IgD-negative memory B cell (primary cell): ENCODE data around the gene PDE8A. TPM values are rescaled to one million over a fixed set of nuclear protein-coding genes. Genes with fewer than 3 reads are reported as not detected.

Experiments used
- H3K27ac Mint-ChIP-seq, 3 donors: one replicate each; pipeline ENCODE4 v1.8.0; 2020 to 2022; ENCODE audit warnings: mild to moderate bottlenecking in 3 of 3, mixed read lengths in 3 of 3, moderate library complexity in 1 of 3
- H3K27me3 Mint-ChIP-seq: one replicate; pipeline ENCODE4 v1.8.0; 2021; ENCODE audit warnings: mixed read lengths
- H3K36me3 Mint-ChIP-seq: one replicate; pipeline ENCODE4 v1.8.0; 2020; ENCODE audit warnings: mild to moderate bottlenecking, mixed read lengths
- H3K4me1 Mint-ChIP-seq, 3 donors: one replicate each; pipeline ENCODE4 v1.8.0; 2020 to 2022; ENCODE audit warnings: mixed read lengths in 3 of 3, mild to moderate bottlenecking in 1 of 3
- H3K4me3 Mint-ChIP-seq, 4 donors: one replicate each; pipeline ENCODE4 v1.8.0; 2020 to 2022; ENCODE audit warnings: mild to moderate bottlenecking in 4 of 4, mixed read lengths in 4 of 4, moderate library complexity in 3 of 4
- H3K9me3 Mint-ChIP-seq, 3 donors: one replicate each; pipeline ENCODE4 v1.8.0; 2020 to 2021; ENCODE audit warnings: mixed read lengths in 3 of 3, mild to moderate bottlenecking in 1 of 3
- polyA plus RNA-seq: library from polyadenylated mRNA; unstranded; fragments of 300-500 nt; fragmentation: Illumina TruSeq; gene quantifications from one replicate; pipeline ENCODE4 v1.2.3, GENCODE V29; 2021

PDE8A gene
- polyA plus RNA-seq, 1 donor from 2014 or later, result 3.3 TPM

DNA sequence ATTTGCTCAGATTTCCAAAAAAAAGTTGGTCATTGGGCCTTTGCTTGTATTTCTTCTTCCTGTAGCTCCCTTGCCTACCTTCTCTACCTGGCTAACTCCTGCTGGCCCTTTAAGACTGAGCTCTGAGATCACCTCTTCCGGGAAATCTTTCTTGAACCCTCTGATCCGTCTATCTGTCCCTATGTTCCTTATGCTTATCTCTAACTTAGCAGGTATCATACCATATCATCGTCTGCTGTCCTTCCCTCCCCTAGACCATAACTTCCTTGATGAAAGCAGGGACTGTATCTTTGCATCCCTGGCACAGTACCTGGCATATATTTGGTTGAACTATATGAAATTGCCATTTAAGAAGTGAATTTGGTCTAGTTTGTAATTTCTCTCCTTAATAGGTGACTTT, 42.3 kb downstream of the PDE8A start:
- H3K9me3 Mint-ChIP-seq, result no peaks in the 10 kb centered on the region
- H3K4me1 Mint-ChIP-seq, result peaks cover 10 to 28% (median 13%) of the 10 kb centered on the region in 3 donors
- peaks cover 2% of the 10 kb centered on the region for H3K27me3 Mint-ChIP-seq
- no peak overlapping the region for H3K27ac Mint-ChIP-seq
- H3K36me3 Mint-ChIP-seq, result peaks cover 4% of the 10 kb centered on the region
- H3K4me3 Mint-ChIP-seq, result no peak overlapping the region

DNA sequence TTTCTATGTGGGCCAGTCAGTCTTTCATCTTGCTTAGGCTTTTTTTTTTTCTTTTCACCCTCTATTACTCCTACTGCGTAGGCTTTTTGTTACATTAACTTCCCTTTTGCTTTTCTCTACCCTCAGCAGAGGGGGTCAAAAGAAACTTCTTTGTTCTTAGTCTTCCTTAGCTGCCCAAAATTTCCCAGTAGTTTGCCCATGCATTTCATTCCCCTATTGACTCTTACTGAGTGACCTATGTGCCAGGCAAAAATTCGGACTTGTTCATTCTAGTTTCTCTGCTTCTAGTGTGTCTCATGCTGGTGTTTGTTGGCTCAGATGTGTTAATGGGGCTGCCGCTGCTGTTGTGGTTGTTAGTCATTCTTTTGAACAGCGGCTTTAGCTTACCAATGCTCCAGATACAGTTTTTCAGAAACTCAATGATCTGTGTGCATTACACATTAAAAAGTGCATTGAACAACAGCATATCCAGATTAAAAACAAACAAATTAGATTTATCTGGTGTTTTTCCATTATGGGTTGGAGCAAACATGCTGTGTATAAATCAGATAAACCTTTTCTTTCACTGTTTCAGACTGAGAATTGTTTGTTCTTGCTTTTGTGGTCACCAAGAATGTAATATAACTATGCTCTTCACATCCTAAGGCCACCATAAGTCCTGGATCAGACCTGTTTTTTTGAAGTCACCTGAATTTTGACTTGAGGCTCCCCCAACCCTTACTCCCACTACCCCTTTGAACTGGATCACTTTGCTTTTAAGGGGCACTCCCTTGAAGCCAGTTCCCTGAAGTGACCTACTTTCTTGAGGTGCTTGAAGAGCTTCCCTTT, 43.1 kb downstream of the PDE8A start:
- Mint-ChIP-seq H3K9me3 (no peaks in the 10 kb centered on the region), H3K27me3 (peaks cover 2% of the 10 kb centered on the region), H3K4me3 (no peak overlapping the region), H3K36me3 (peaks cover 4% of the 10 kb centered on the region), H3K27ac (no peak overlapping the region), H3K4me1 (peaks cover 11 to 28% (median 14%) of the 10 kb centered on the region in 3 donors)

DNA sequence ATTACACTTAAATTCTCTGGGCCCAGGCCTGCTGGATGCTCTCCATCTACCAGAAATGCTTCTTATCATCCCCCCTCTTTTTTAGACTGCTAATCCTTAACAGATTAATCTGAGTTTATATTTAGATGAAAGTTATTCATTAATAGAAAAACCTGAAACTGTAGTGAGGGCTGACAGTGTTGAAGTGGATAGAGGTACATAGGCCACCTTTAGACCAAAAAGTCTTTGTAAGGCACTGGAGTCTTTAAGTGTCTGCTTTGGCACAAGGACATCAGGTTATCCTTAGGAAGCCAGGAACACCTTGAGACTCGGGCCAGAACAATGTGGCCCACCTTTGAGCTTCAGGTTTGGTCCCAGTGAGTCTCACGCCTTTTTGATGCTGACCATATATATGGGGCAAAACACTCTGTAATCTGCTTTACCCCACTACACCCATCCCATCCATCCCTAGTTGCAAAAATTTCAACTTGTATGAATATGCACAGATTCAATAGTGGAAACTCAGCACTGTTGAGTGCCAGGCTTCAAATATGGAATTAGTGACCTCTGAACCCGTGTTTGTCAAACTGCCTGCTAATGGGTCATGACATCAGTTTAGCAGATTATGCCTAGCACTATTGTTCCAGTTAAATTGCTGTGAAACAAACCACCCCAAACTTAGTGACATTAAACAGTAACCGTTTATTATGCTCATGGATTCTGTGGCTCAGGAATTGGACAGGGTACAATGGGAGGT, 44.0 kb downstream of the PDE8A start:
- Mint-ChIP-seq H3K4me1 (peaks cover 20 to 33% (median 20%) of the 10 kb centered on the region in 3 donors), H3K27me3 (peaks cover 2% of the 10 kb centered on the region), H3K4me3 (no peak overlapping the region), H3K9me3 (no peaks in the 10 kb centered on the region), H3K36me3 (peaks cover 4% of the 10 kb centered on the region), H3K27ac (no peak overlapping the region)

DNA sequence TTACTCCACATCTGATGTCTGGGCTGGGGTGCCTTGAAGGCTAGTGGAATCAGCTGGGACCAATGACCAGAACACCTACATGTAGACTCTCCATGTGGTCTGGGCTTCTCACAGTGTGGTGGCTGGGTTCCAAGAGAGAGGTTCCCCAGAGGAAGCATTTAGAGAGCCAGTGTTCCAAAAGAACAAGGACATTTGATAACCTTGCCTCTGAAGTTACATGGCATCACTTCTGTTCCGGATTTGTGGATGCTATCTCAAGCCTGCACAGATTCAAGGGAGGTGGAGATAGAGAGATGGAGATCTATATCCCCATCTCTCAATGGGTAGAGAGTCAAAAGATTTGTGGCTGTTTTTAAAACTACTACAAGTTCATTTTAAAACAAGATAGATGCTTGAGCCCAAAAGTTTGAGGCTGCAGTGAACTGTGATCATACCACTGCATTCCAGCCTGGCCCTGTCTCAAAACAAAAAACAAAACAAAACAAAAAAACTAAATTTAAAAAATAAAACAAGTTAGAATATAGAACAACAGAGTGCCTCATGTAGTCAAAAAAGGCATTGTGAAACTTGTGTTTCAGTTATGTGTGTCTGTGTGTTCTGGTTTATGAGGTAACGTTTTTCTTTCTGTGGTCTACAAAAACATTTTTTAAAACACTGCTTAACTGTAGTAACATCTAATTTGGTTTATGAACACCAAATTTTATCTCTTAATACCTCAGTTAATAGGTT, 44.8 kb downstream of the PDE8A start:
- Mint-ChIP-seq H3K27ac (no peak overlapping the region), H3K4me1 (peaks cover 20 to 35% (median 21%) of the 10 kb centered on the region in 3 donors), H3K36me3 (peaks cover 4% of the 10 kb centered on the region), H3K27me3 (peaks cover 2% of the 10 kb centered on the region), H3K9me3 (no peaks in the 10 kb centered on the region), H3K4me3 (no peak overlapping the region)

DNA sequence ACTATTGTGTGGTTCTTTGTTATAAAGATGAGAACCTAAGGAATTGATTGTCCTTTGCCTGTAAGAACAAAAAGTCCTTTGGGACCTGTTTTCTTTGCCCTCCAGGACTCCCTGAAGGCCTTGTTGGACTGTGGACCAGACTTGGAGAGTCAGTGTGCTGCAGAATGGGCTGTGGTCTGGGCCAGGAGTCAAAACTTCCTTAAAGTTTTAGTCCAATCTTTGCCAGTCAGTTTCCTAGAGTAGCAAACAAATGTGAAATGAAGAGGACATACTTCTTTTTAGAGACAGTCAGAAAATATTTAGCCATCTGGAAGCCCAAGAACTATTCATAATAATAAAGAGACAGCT, 45.4 kb downstream of the PDE8A start:
- H3K4me1 Mint-ChIP-seq, result peaks cover 20 to 39% (median 21%) of the 10 kb centered on the region in 3 donors
- H3K27me3 Mint-ChIP-seq, result peaks cover 2% of the 10 kb centered on the region
- H3K36me3 Mint-ChIP-seq, result peaks cover 2% of the 10 kb centered on the region
- H3K4me3 Mint-ChIP-seq, result peak overlapping the region in 1 of 4 donors; percentile 2
- H3K27ac Mint-ChIP-seq, result no peak overlapping the region
- no peaks in the 10 kb centered on the region for H3K9me3 Mint-ChIP-seq

DNA sequence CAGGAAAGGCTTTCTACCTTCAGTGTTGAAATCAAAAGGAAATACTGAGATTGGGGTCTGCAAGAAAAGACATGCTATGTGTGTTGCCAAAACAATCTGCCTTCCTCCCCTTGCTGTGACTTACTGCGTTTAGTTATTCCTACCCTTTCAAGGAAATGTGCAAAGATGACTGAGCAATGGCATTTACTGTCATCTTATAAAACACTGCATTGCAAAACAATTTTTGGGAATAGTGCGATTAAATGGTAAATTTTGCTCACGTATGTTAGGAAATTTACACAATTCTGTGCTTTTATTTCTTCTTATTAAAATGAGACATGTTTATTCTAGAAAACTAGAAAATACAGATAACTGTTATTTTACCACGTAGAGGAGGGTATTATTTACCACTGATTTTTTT, 45.8 kb downstream of the PDE8A start:
- H3K27ac Mint-ChIP-seq, result no peak overlapping the region
- H3K4me3 Mint-ChIP-seq, result no peak overlapping the region
- H3K36me3 Mint-ChIP-seq, result peaks cover 2% of the 10 kb centered on the region
- H3K9me3 Mint-ChIP-seq, result no peaks in the 10 kb centered on the region
- peaks cover 2% of the 10 kb centered on the region for H3K27me3 Mint-ChIP-seq
- peaks cover 19 to 39% (median 20%) of the 10 kb centered on the region in 3 donors for H3K4me1 Mint-ChIP-seq

DNA sequence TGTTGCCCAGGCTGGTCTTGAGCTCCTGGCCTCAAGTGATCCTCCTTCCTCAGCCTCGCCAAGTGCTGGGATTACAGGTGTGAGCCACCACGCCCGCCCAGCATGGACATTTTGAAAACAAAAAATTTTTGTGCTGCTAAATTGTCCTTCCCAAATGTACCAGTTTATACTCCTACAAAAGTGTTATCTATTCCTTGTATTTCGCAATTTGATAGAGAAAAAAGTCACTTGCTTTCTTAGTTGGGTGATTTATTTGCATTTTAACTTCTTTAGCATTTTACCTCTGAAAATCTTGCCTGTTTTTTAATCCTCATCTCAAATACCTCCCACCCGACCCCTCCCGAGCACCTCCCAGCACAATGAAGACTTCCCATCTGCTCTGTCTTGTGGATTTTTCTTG, 46.8 kb downstream of the PDE8A start:
- Mint-ChIP-seq H3K4me1 (peaks cover 15 to 37% (median 20%) of the 10 kb centered on the region in 3 donors), H3K27ac (peak overlapping the region in 1 of 3 donors; percentile 7), H3K9me3 (no peaks in the 10 kb centered on the region), H3K36me3 (peaks cover 6% of the 10 kb centered on the region), H3K4me3 (no peak overlapping the region), H3K27me3 (peaks cover 2% of the 10 kb centered on the region)

DNA sequence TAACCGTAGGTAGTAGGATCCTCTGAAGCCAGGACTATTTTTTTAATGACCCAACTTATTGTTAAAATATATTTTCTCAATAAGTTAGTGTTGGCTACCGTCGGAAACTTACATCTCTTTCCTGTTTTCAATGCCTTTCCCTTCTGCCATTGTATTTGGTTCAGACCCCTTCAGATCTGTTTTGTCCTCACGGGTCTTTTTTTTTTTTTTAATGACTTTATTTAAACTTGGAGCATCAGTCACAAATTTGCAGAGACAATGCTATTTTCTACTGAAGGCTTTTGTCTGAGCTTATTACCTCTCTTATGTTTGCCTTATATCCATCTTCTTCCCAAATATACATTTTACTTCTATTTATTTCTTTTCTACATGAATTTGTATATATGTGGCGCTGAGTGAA, 47.6 kb downstream of the PDE8A start:
- Mint-ChIP-seq H3K4me1 (peaks cover 12 to 31% (median 18%) of the 10 kb centered on the region in 3 donors), H3K27me3 (no peaks in the 10 kb centered on the region), H3K4me3 (no peak overlapping the region), H3K9me3 (no peaks in the 10 kb centered on the region), H3K27ac (no peak overlapping the region), H3K36me3 (peaks cover 6% of the 10 kb centered on the region)

DNA sequence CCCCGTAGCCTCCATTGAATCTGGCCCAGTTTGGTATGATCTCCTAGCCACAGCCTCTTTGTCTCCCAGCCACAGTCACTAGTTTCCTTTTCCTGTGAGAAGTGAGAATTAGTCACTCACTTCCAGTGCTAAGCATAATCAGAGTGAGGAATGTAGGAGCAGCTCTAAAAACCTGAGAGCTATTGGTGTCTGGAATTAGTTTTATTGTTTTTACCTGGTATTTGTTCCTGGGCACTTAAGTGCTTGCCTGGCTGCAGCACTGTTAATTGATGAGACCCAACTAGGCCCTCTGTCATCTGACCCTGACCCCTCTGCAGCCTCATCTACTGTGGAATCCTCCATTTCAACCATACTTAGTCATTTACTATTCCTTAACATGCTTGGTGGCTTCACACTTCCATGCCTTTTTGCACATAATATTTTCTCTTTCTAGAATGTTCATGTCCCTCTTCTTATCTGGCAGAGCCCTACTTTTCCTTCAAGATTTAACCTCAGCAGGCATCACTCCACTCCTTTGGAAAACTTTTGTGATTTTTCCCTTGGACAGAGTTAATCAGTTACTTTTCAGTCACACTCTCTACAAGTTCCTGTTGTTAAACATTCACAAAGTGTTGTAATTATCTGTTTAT, 48.8 kb downstream of the PDE8A start:
- peaks cover 9 to 25% (median 23%) of the 10 kb centered on the region in 3 donors for H3K4me1 Mint-ChIP-seq
- peak overlapping the region in 1 of 3 donors; percentile 42 for H3K27ac Mint-ChIP-seq
- H3K36me3 Mint-ChIP-seq, result peaks cover 6% of the 10 kb centered on the region
- peak overlapping the region in 1 of 4 donors; percentile 56 for H3K4me3 Mint-ChIP-seq
- H3K9me3 Mint-ChIP-seq, result no peaks in the 10 kb centered on the region
- H3K27me3 Mint-ChIP-seq, result no peaks in the 10 kb centered on the region

DNA sequence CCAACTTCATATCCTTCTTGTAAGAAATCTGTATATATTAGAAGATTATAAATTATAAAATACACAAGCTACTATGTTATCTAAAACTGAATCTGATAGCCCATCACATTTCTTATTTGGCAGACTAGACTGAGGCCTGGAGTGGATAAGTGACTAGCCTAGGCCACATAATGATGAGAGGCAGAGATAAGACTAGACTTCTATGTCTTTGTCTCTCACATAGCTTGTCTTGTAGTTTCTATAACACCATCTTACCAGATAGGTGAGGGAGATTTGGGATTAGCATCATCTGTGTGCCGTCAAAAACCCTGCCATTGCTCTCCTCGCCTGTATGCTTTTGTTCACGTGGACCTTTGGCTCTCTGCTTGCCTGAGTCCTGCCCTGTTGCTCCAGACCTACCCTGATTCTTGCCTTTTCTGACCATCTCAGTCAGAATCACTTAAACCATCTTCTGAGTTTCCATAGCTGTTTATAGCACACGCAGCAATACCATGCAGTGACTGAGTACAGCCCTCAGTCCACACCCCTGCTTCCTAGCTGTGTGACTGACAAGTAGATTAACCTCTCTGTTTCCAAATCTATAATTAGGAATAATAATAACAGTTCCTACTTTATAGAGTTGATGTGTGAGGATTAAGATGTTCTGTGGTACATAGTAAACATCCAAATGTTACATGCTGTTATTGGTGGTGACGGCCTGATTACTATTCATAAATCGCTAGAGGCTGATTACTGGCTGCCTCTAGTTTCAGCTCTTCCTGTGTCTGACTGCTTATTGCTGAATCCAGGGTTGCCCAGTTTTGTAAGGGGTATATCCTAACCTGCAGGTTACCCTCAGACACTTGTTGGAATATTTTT, 49.7 kb downstream of the PDE8A start:
- Mint-ChIP-seq H3K27ac (no peak overlapping the region), H3K4me1 (peaks cover 11 to 27% (median 26%) of the 10 kb centered on the region in 3 donors), H3K27me3 (no peaks in the 10 kb centered on the region), H3K9me3 (no peaks in the 10 kb centered on the region), H3K4me3 (peak overlapping the region in 1 of 4 donors; percentile 49), H3K36me3 (peaks cover 5% of the 10 kb centered on the region)

DNA sequence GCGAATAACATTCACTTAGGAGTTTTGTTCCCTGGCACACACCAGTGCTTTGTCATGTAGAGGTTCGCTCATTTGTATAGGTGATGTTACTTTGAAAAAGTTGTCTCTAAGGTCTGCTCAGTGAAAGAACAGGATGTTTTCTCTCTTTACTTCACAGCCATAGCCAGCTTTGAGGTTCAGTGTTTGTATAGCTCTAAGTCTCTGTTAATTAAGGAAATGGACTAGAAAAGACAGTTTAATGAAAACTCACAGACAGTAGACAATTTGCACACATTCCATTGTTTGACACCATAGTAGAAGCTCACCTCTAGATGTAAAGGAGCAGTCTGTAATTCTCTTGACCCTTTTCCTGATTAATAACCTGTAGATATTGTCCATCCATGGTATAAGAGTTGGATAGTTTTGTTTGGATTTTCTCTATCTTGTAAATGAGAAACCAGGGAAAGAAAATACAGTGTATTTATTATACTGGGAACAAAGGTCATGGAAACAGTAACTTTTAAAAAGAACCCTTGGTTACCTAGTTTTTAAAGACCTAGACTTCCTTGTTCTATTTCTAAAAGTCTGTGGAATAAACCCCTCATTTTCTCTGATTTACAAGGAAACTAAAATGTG, 50.4 kb downstream of the PDE8A start:
- Mint-ChIP-seq H3K27me3 (no peaks in the 10 kb centered on the region), H3K36me3 (peaks cover 6% of the 10 kb centered on the region), H3K9me3 (no peaks in the 10 kb centered on the region), H3K4me1 (peaks cover 16 to 30% (median 30%) of the 10 kb centered on the region in 3 donors), H3K27ac (no peak overlapping the region), H3K4me3 (peak overlapping the region in 1 of 4 donors; percentile 49)

DNA sequence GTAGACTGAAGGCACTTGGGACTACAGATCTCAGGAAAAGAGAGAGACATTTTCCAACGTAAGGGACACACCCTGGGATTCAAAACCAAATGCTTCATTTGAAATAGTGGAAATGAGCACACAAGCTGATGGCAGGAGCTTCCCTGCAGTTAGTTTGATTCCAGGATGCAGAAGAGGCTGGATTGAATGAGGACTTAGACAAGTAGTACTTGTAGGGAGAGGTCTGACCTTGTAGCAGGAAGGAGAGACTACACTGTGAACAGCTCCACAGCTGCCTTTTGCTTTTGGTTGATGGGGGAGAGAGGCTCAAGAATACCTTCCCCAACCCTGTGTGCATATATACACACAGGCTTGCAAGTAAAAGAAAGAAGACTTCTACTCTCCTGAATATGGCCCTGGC, 51.5 kb downstream of the PDE8A start:
- Mint-ChIP-seq H3K27me3 (no peaks in the 10 kb centered on the region), H3K4me3 (no peak overlapping the region), H3K36me3 (peaks cover 6% of the 10 kb centered on the region), H3K27ac (peak overlapping the region in 1 of 3 donors; percentile 35), H3K9me3 (no peaks in the 10 kb centered on the region), H3K4me1 (peaks cover 16 to 31% (median 31%) of the 10 kb centered on the region in 3 donors)

DNA sequence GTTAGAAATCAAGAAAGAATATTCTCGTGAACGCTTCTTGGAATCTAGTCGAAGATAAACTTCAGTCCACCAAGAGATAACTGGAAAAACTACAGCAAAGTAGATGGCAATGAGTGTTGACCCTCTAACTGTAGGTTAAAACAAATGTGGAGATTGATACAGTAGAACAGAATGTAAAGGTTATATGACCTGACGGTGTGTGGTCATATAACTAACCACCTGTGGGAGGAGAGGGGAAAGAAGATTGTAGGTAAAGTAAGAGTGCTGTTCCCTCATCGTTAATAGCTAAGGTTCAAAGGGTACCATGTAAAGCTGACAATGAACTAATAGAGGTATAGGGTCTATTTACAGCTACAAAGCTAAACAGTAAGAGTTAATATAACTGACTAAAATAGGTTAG, 52.6 kb downstream of the PDE8A start:
- H3K27ac Mint-ChIP-seq, result no peak overlapping the region
- H3K27me3 Mint-ChIP-seq, result no peaks in the 10 kb centered on the region
- H3K9me3 Mint-ChIP-seq, result no peaks in the 10 kb centered on the region
- H3K4me1 Mint-ChIP-seq, result peaks cover 19 to 29% (median 29%) of the 10 kb centered on the region in 3 donors
- H3K36me3 Mint-ChIP-seq, result peaks cover 6% of the 10 kb centered on the region
- no peak overlapping the region for H3K4me3 Mint-ChIP-seq
